Measurements from ENCODE around the gene BBOX1. TPM values are rescaled to one million over a fixed set of nuclear protein-coding genes. Genes with fewer than 3 reads are reported as not detected.

Gene BBOX1
- total RNA-seq, 6 donors from 2014 or later = 0.51 to 0.79 TPM; not detected in 4

DNA sequence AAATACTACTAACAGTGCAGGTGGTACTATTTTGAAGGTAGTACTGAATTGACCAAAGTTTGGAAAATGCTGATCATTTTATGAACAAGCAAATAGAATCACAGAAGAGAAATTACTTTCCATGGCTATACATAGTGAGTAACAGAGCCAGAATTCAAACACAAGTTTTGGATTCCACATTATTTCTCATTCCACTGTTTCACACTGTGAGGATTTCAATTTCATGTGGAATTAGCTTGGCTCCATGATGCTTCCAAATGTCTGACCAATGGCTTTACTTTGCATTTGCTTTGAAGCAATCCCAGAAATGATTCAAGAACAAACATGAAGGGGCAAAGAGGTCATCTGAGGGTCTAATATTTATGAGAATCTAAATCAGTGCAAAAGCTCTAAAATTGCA, 98.1 kb downstream of the BBOX1 start:
- H3K27ac ChIP-seq = no peak overlapping the region
- no peaks in the 10 kb centered on the region for H3K4me1 ChIP-seq
- ATAC-seq (ENCODE audit: low FRiP score in 2 of 2) (no peak), DNase-seq (no peak)
- no peaks in the 10 kb centered on the region for H3K36me3 ChIP-seq
- H3K4me3 ChIP-seq = no peak overlapping the region
- H3K9me3 ChIP-seq = peaks cover 0 to 5% (median 2%) of the 10 kb centered on the region in 4 donors
- TF ChIP-seq, protein P1, sequence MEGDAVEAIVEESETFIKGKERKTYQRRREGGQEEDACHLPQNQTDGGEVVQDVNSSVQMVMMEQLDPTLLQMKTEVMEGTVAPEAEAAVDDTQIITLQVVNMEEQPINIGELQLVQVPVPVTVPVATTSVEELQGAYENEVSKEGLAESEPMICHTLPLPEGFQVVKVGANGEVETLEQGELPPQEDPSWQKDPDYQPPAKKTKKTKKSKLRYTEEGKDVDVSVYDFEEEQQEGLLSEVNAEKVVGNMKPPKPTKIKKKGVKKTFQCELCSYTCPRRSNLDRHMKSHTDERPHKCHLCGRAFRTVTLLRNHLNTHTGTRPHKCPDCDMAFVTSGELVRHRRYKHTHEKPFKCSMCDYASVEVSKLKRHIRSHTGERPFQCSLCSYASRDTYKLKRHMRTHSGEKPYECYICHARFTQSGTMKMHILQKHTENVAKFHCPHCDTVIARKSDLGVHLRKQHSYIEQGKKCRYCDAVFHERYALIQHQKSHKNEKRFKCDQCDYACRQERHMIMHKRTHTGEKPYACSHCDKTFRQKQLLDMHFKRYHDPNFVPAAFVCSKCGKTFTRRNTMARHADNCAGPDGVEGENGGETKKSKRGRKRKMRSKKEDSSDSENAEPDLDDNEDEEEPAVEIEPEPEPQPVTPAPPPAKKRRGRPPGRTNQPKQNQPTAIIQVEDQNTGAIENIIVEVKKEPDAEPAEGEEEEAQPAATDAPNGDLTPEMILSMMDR (IDR thresholded peaks at IDR 0.05) = no peak
- TF ChIP-seq EP300 (IDR thresholded peaks at IDR 0.05) (no peak), POLR2A (IDR thresholded peaks at IDR 0.05) (no peak), POLR2AphosphoS5 (IDR thresholded peaks at IDR 0.05) (no peak)
- no peaks in the 10 kb centered on the region for H3K27me3 ChIP-seq

GRCh38 chr11:27139742-27140367, 99.2 kb downstream of the BBOX1 start:
- DNase-seq = no peak
- TF ChIP-seq, protein P1 (IDR thresholded peaks at IDR 0.05) = no peak
- TF ChIP-seq POLR2AphosphoS5 (IDR thresholded peaks at IDR 0.05) (no peak), EP300 (IDR thresholded peaks at IDR 0.05) (no peak), POLR2A (IDR thresholded peaks at IDR 0.05) (no peak)
- no peaks in the 10 kb centered on the region for H3K27me3 ChIP-seq
- H3K9me3 ChIP-seq = peaks cover 0 to 5% (median 2%) of the 10 kb centered on the region in 4 donors
- no peak for ATAC-seq (ENCODE audit: low FRiP score in 2 of 2)
- no peak overlapping the region for H3K27ac ChIP-seq
- no peak overlapping the region for H3K4me3 ChIP-seq
- H3K4me1 ChIP-seq = no peaks in the 10 kb centered on the region
- H3K36me3 ChIP-seq = no peaks in the 10 kb centered on the region

DNA sequence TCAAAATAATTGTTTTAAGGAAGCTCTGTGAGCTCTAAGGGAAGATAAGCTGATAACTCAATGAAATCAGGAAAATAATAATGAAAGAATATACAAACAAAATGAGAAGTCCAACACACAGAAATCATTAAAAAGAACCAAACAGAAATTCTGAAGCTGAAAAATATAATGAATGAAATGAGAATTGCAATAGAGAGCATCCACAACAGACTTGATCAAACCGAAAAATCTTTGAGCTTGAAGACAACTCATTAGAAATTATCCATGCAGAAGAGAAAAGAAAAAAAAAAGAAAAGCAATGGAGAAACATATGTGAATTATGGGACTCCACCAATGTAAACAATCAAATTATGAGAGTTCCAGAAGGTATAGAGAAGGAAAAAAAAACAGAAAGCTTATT, 101.0 kb downstream of the BBOX1 start:
- Histone ChIP-seq H3K27me3 (no peaks in the 10 kb centered on the region), H3K9me3 (no peaks in the 10 kb centered on the region), H3K27ac (no peak overlapping the region), H3K4me1 (no peaks in the 10 kb centered on the region), H3K4me3 (no peak overlapping the region), H3K36me3 (no peaks in the 10 kb centered on the region)
- ATAC-seq (ENCODE audit: low FRiP score in 2 of 2) (no peak), DNase-seq (no peak)
- TF ChIP-seq POLR2AphosphoS5 (IDR thresholded peaks at IDR 0.05) (no peak), POLR2A (IDR thresholded peaks at IDR 0.05) (no peak), EP300 (IDR thresholded peaks at IDR 0.05) (no peak)
- TF ChIP-seq, protein P1 (IDR thresholded peaks at IDR 0.05) = no peak
- WGBS, 2 donors = 51 to 95% methylated on average over 1 of the region's 1 CpG

DNA sequence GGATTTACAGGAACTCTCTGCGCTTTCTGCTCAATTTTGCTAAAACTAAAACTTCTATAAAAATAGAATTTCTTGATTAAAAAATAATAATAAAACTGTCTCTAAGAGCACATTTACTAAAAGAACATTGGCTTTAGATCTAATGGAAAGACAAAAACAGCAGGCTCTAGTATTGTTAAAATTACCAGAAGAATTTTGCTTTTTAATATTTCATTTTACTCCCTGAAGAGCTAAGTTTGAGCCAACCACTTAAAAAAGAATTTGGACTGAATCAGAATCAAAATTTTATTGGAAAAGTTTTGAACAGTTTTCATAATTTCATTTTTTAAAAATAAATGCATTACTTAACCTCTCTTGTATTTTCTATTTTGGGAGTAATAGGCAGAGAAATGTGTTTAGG, 107.3 kb downstream of the BBOX1 start:
- WGBS, 2 donors = 37 to 100% methylated on average over 1 of the region's 1 CpG
- Histone ChIP-seq H3K27me3 (no peaks in the 10 kb centered on the region), H3K27ac (no peak overlapping the region), H3K9me3 (no peaks in the 10 kb centered on the region), H3K4me1 (no peaks in the 10 kb centered on the region), H3K36me3 (no peaks in the 10 kb centered on the region), H3K4me3 (no peak overlapping the region)
- TF ChIP-seq POLR2A (IDR thresholded peaks at IDR 0.05) (no peak), EP300 (IDR thresholded peaks at IDR 0.05) (no peak), POLR2AphosphoS5 (IDR thresholded peaks at IDR 0.05) (no peak)
- TF ChIP-seq, protein P1 (IDR thresholded peaks at IDR 0.05) = no peak
- ATAC-seq (ENCODE audit: low FRiP score in 2 of 2) = no peak
- no peak for DNase-seq

DNA sequence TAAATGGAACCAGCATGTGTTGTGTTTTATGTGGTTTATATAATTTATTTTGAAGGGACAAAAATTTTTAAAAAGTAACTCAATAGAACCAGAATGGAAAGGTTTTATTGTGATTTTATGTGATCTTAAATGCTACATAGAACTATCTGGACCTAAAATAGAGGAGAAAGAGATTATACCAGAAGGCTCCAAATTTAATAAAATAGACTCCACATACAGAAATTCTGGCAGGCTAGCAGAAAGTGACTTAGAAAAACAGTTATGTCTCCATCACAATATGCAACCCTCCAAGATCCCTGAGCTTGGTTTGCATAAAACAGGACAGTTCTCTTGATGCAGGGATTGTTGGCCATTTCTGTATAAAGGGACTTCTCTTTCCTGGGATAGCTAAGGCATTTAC, 107.9 kb downstream of the BBOX1 start:
- H3K4me3 ChIP-seq = no peak overlapping the region
- H3K36me3 ChIP-seq = no peaks in the 10 kb centered on the region
- no peak for DNase-seq
- H3K27me3 ChIP-seq = no peaks in the 10 kb centered on the region
- H3K9me3 ChIP-seq = no peaks in the 10 kb centered on the region
- TF ChIP-seq EP300 (IDR thresholded peaks at IDR 0.05) = no peak
- TF ChIP-seq, protein P1 (IDR thresholded peaks at IDR 0.05) = no peak
- no peak for TF ChIP-seq POLR2A (IDR thresholded peaks at IDR 0.05)
- no peak for TF ChIP-seq POLR2AphosphoS5 (IDR thresholded peaks at IDR 0.05)
- no peaks in the 10 kb centered on the region for H3K4me1 ChIP-seq
- no peak overlapping the region for H3K27ac ChIP-seq
- ATAC-seq (ENCODE audit: low FRiP score in 2 of 2) = no peak

Measured in upper lobe of left lung (tissue), 6 donors.